ENCODE data around the gene PPP1R14C.

- TF ChIP-seq CTCF (conservative IDR thresholded peaks at IDR 0.05; ENCODE audit: low read depth, low read length) (no peak), EZH2 (IDR thresholded peaks at IDR 0.05; ENCODE audit: borderline replicate concordance, low read depth, low read length, poor library complexity, severe bottlenecking) (no peak)
Observed at GRCh38 chr6:150235218-150235617, 92.4 kb downstream of the PPP1R14C start.

Measured in A673 (cell line).